Parathyroid adenoma (tissue), 2 donors: Measurements from ENCODE around the gene MCM3AP.

Experiments used
- H2AFZ ChIP-seq: fragments of 300-600 bp; sonication (generic); one replicate; pipeline ENCODE4 v1.7.0; 2017; ENCODE audit warnings: antibody characterized with exemption, mild to moderate bottlenecking
- H3K27ac ChIP-seq: fragments of 300-600 bp; sonication (generic); one replicate; pipeline ENCODE4 v1.7.0; 2017
- H3K27me3 ChIP-seq: fragments of 300-600 bp; sonication (generic); one replicate; pipeline ENCODE4 v1.7.0; 2017; ENCODE audit warnings: low read length; ENCODE audit not compliant: control insufficient read depth, insufficient read depth
- H3K36me3 ChIP-seq: fragments of 300-600 bp; sonication (generic); one replicate; pipeline ENCODE4 v1.7.0; 2017; ENCODE audit warnings: low read length; ENCODE audit not compliant: control insufficient read depth, insufficient read depth
- H3K4me1 ChIP-seq: fragments of 300-600 bp; sonication (generic); one replicate; pipeline ENCODE4 v1.7.0; 2017; ENCODE audit warnings: control low read depth
- H3K4me2 ChIP-seq: fragments of 300-600 bp; sonication (generic); one replicate; pipeline ENCODE4 v1.7.0; 2017; ENCODE audit warnings: low read length
- H3K4me3 ChIP-seq: fragments of 300-600 bp; sonication (generic); one replicate; pipeline ENCODE4 v1.7.0; 2017; ENCODE audit warnings: low read depth, low read length
- H3K79me2 ChIP-seq: fragments of 300-600 bp; sonication (generic); one replicate; pipeline ENCODE4 v1.7.0; 2017; ENCODE audit warnings: control low read depth
- H3K9ac ChIP-seq: fragments of 300-600 bp; sonication (generic); one replicate; pipeline ENCODE4 v1.7.0; 2017; ENCODE audit warnings: mild to moderate bottlenecking
- H3K9me3 ChIP-seq: fragments of 300-600 bp; sonication (generic); one replicate; pipeline ENCODE4 v1.7.0; 2017; ENCODE audit warnings: low read length; ENCODE audit not compliant: control insufficient read depth
- TF ChIP-seq, protein P1 (sequence below): fragments of 300-600 bp; sonication (generic); IDR thresholded peaks from one replicate; pipeline ENCODE4 v1.7.0; 2017; ENCODE audit warnings: antibody characterized with exemption, mild to moderate bottlenecking
- donor health status: primary hyperparathyroidism.

MCM3AP gene

DNA sequence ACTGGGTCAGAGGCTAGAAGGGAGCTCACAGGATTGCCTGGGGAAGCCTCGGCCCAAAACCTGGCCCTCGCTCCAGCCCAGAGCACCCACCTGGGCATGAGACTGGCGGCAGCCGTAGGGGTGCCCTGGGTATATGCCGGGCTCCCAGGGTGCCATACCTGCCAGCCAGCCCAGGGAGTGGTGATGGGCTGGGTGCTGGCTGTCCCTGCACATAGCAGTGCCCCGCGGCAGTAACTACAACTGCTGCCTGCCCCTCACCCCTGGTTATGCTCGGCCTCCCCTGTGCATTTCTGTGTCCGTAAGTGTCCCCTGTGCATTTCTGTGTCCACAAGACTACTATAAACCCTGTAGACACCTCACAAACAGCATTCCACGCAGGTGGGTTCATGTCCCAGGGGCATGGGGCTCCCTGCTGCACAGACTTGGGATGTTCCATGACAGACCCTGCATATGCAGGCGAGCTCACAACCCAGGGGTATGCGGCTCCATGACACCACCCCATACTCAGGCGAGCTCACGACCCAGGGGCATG lies 95.4 kb downstream of the MCM3AP start:
- H3K27me3 ChIP-seq: no peaks in the 10 kb centered on the region
- no peak overlapping the region for H3K27ac ChIP-seq
- H3K36me3 ChIP-seq: no peaks in the 10 kb centered on the region
- H3K4me2 ChIP-seq: no peak overlapping the region
- no peak overlapping the region for H3K9ac ChIP-seq
- H2AFZ ChIP-seq: no peak overlapping the region
- TF ChIP-seq, protein P1, sequence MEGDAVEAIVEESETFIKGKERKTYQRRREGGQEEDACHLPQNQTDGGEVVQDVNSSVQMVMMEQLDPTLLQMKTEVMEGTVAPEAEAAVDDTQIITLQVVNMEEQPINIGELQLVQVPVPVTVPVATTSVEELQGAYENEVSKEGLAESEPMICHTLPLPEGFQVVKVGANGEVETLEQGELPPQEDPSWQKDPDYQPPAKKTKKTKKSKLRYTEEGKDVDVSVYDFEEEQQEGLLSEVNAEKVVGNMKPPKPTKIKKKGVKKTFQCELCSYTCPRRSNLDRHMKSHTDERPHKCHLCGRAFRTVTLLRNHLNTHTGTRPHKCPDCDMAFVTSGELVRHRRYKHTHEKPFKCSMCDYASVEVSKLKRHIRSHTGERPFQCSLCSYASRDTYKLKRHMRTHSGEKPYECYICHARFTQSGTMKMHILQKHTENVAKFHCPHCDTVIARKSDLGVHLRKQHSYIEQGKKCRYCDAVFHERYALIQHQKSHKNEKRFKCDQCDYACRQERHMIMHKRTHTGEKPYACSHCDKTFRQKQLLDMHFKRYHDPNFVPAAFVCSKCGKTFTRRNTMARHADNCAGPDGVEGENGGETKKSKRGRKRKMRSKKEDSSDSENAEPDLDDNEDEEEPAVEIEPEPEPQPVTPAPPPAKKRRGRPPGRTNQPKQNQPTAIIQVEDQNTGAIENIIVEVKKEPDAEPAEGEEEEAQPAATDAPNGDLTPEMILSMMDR: no peak
- H3K4me1 ChIP-seq: peaks cover 9% of the 10 kb centered on the region
- no peaks in the 10 kb centered on the region for H3K9me3 ChIP-seq
- H3K79me2 ChIP-seq: no peaks in the 10 kb centered on the region
- no peak overlapping the region for H3K4me3 ChIP-seq

DNA sequence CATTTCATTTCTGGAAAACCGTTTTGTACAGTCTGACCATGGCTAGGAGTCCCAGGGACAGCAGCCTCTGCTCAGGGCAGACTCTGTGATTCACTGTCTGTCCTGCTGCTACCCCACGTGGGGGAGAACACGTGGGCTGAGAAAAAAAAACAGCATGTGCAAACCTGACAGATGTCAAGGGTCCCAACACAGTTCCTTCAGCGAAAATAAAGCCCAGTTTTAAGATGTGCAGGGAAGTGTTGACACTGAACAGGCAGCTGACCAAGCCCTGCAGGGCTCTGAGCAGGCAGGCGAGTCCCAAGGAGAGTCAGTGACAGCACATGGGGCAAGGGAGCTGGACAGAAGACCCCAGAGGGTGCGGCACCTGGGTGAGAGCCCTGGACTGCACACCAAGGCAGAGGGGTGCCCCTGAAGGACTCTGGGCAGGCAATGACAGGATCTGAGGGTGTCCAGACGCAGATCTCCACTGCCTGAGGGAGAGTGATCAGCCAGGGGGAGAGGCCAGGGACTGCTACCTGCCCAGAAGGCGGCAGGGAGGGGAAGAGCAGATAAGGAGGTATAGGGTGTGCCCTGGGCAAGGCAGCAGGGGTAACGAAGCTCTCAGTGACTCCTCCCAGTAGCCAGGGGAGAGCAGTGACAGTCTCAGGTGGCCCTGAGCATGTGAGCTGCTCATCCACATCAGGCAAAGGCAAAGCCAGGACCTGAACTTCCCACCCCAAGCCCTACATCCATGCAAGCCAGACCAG lies 96.0 kb downstream of the MCM3AP start:
- TF ChIP-seq, protein P1: no peak
- H3K79me2 ChIP-seq: no peaks in the 10 kb centered on the region
- peak overlapping the region; percentile 71 for H3K27ac ChIP-seq

DNA sequence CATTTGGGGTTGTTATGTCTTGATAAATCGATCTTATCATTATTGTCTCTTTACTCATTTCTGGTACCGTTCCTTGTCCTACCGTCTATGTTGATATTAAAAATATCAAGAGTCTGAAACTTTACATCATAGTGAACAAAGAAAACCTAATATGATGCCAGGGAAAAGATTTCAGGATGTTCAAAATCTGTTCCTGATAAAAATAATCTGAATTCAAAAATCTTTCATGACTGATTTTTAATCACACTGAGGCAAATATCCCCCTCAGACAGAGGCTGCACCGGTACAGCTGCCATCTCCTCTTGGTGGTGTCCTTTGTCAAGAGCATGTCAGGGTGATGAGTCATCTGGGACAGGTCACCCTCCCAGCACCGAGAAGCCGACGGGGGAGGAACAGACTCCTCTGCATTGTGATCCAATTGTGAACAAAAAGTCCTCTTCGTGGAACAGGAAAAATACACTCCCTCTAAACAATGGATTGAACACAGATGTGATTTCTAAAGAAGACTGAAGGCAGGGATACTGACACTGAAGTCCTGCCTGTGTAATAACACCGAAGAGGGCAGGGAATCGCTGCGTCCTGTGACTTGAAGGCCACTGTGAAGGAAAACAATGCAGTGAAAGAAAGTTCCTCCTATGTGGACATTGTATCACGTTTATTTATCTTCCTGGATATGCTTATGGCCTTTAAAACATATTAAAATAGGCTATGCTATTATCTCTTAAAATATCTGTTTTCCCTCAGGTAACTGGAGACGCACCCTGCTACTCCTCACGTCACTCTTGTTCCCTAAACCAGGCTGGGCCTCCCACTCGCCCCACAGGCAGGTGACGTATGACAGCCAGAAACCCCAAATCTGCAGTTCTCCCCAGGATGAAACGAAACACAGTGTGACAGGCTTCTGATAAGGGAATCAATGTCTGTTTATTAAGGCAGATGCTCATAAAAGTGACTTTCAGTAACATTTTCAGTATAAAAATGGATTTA lies 96.9 kb downstream of the MCM3AP start:
- Histone ChIP-seq H3K36me3 (no peaks in the 10 kb centered on the region), H3K79me2 (no peaks in the 10 kb centered on the region), H3K4me3 (no peak overlapping the region), H2AFZ (peak overlapping the region; percentile 72), H3K27ac (peak overlapping the region; percentile 71), H3K27me3 (no peaks in the 10 kb centered on the region), H3K4me1 (peaks cover 9% of the 10 kb centered on the region), H3K9ac (no peak overlapping the region), H3K9me3 (no peaks in the 10 kb centered on the region), H3K4me2 (no peak overlapping the region)
- TF ChIP-seq, protein P1: no peak

More for the DNA sequence above, 96.0 kb downstream of the MCM3AP start:
- Histone ChIP-seq H3K27me3 (no peaks in the 10 kb centered on the region), H3K9me3 (no peaks in the 10 kb centered on the region), H3K9ac (no peak overlapping the region), H3K4me1 (peaks cover 9% of the 10 kb centered on the region), H3K4me2 (no peak overlapping the region), H3K4me3 (no peak overlapping the region), H3K36me3 (no peaks in the 10 kb centered on the region), H2AFZ (peak overlapping the region; percentile 72)

DNA sequence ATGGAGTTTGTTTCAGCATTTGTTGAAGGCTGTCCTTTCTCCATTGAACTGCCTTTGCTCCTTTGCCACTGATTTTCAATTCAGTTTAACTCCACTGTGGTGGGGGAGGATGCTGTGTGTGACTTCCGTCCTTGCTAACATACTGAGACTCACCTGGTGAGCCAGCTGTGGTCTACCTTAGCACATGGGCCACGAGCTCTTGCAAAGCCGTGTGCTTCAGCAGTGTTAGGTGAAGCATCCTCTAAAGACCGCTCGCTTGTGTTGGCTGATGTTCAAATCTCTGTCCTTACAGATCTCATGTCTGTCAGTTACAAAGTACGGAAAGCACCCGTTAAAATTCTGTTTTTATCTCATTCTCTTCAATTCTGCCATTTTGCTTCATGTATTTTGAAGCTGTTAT lies 97.6 kb downstream of the MCM3AP start:
- Histone ChIP-seq H3K9ac (no peak overlapping the region), H3K27me3 (no peaks in the 10 kb centered on the region), H3K4me1 (peaks cover 9% of the 10 kb centered on the region), H2AFZ (no peak overlapping the region), H3K27ac (peak overlapping the region; percentile 71), H3K9me3 (no peaks in the 10 kb centered on the region), H3K79me2 (no peaks in the 10 kb centered on the region), H3K4me2 (no peak overlapping the region), H3K36me3 (no peaks in the 10 kb centered on the region), H3K4me3 (no peak overlapping the region)
- TF ChIP-seq, protein P1: no peak
